RWPE2 (cell line): ENCODE measurements around the gene TMEM114.

Experiments used
- ATAC-seq: fragments of 200-7000 bp; cut with Tn5 transposase; 3 replicates; pipeline ENCODE4 v1.9.1; 2021; ENCODE audit warnings: low read depth
- DNase-seq: peaks from one replicate; pipeline ENCODE4 v3.0.0-alpha.2; 2020; ENCODE audit warnings: low spot score
- H3K27ac ChIP-seq: fragments of 450-650 bp; 2 replicates; pipeline ENCODE4 v1.5.1; 2017; ENCODE audit warnings: mild to moderate bottlenecking; ENCODE audit not compliant: poor library complexity, severe bottlenecking
- H3K27me3 ChIP-seq: fragments of 250-450 bp; sonication (Bioruptor Pico); 2 replicates; pipeline ENCODE4 v1.5.1; 2021; ENCODE audit warnings: mild to moderate bottlenecking, moderate library complexity; ENCODE audit not compliant: insufficient read depth, poor library complexity, severe bottlenecking
- H3K36me3 ChIP-seq: fragments of 250-450 bp; sonication (Bioruptor Pico); 2 replicates; pipeline ENCODE4 v1.5.1; 2020; ENCODE audit warnings: low read depth, mild to moderate bottlenecking, moderate library complexity
- H3K4me1 ChIP-seq: fragments of 250-450 bp; sonication (Bioruptor Pico); 2 replicates; pipeline ENCODE4 v1.5.1; 2021; ENCODE audit warnings: mild to moderate bottlenecking, moderate library complexity; ENCODE audit not compliant: insufficient read depth, poor library complexity, severe bottlenecking
- H3K4me3 ChIP-seq: fragments of 250-450 bp; sonication (Bioruptor Pico); 2 replicates; pipeline ENCODE4 v1.5.1; 2021; ENCODE audit warnings: mild to moderate bottlenecking, moderate library complexity; ENCODE audit not compliant: severe bottlenecking
- H3K9me3 ChIP-seq: fragments of 250-450 bp; sonication (Bioruptor Pico); 2 replicates; pipeline ENCODE4 v1.5.1; 2021; ENCODE audit warnings: mild to moderate bottlenecking, moderate library complexity; ENCODE audit not compliant: severe bottlenecking
- TF ChIP-seq, protein P1 (sequence below): fragments of 450-650 bp; IDR thresholded peaks from one replicate; pipeline ENCODE4 v1.5.1; 2017; ENCODE audit warnings: mild to moderate bottlenecking, moderate library complexity; ENCODE audit not compliant: poor library complexity, severe bottlenecking

The TMEM114 gene

GRCh38 chr16:8621572-8622314 is 31.4 kb upstream of the TMEM114 start, which contains the start of gene METTL22:
METTL22 (plus strand) TSS chr16:8621698; CDS start chr16:8625666, 3,968 bp downstream.
- peaks cover 30% of the 10 kb centered on the region for H3K36me3 ChIP-seq
- peaks cover 19% of the 10 kb centered on the region for H3K4me1 ChIP-seq
- ATAC-seq (peak; percentile 85), DNase-seq (peak; percentile 87)
- TF ChIP-seq, protein P1, sequence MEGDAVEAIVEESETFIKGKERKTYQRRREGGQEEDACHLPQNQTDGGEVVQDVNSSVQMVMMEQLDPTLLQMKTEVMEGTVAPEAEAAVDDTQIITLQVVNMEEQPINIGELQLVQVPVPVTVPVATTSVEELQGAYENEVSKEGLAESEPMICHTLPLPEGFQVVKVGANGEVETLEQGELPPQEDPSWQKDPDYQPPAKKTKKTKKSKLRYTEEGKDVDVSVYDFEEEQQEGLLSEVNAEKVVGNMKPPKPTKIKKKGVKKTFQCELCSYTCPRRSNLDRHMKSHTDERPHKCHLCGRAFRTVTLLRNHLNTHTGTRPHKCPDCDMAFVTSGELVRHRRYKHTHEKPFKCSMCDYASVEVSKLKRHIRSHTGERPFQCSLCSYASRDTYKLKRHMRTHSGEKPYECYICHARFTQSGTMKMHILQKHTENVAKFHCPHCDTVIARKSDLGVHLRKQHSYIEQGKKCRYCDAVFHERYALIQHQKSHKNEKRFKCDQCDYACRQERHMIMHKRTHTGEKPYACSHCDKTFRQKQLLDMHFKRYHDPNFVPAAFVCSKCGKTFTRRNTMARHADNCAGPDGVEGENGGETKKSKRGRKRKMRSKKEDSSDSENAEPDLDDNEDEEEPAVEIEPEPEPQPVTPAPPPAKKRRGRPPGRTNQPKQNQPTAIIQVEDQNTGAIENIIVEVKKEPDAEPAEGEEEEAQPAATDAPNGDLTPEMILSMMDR: no peak
- no peaks in the 10 kb centered on the region for H3K9me3 ChIP-seq
- H3K4me3 ChIP-seq: peak within 1 kb of the TSS; percentile 100
- H3K27me3 ChIP-seq: no peaks in the 10 kb centered on the region
- H3K27ac ChIP-seq: peak within 1 kb of the TSS; percentile 66

- Histone ChIP-seq H3K36me3 (peaks cover 24% of the 10 kb centered on the region), H3K4me3 (peak overlapping the region; percentile 100), H3K9me3 (no peaks in the 10 kb centered on the region), H3K27me3 (no peaks in the 10 kb centered on the region), H3K27ac (peak overlapping the region; percentile 66), H3K4me1 (peaks cover 19% of the 10 kb centered on the region)
- no peak for DNase-seq
- no peak for ATAC-seq
- TF ChIP-seq, protein P1: no peak
Observed at GRCh38 chr16:8621222-8621571, 30.9 kb upstream of the TMEM114 start.

- H3K9me3 ChIP-seq: no peaks in the 10 kb centered on the region
- H3K4me1 ChIP-seq: peaks cover 19% of the 10 kb centered on the region
- DNase-seq (no peak), ATAC-seq (peak; percentile 18; the same call in 2 of the 3 replicates)
- TF ChIP-seq, protein P1: no peak
- peaks cover 18% of the 10 kb centered on the region for H3K36me3 ChIP-seq
- H3K4me3 ChIP-seq: no peak overlapping the region
- H3K27me3 ChIP-seq: no peaks in the 10 kb centered on the region
- peak overlapping the region; percentile 66 for H3K27ac ChIP-seq
Observed at GRCh38 chr16:8620535-8620934, 30.2 kb upstream of the TMEM114 start.

GRCh38 chr16:8619671-8620370 is 29.5 kb upstream of the TMEM114 start:
- no peaks in the 10 kb centered on the region for H3K27me3 ChIP-seq
- peaks cover 11% of the 10 kb centered on the region for H3K36me3 ChIP-seq
- H3K9me3 ChIP-seq: no peaks in the 10 kb centered on the region
- peak overlapping the region; percentile 66 for H3K27ac ChIP-seq
- ATAC-seq: no peak
- DNase-seq: no peak
- no peak overlapping the region for H3K4me3 ChIP-seq
- H3K4me1 ChIP-seq: peaks cover 19% of the 10 kb centered on the region
- TF ChIP-seq, protein P1: no peak
